ENCODE data around the gene ATP9A. TPM values are rescaled to one million over a fixed set of nuclear protein-coding genes. Genes with fewer than 3 reads are reported as not detected.
"Not testable (repeated sequence)": the region's sequence is repeated elsewhere in the genome, so short reads cannot be mapped to it uniquely, and the experiment has no call there.

Gene ATP9A
- total RNA-seq, 1 donor from 2014 or later = 37.6 TPM

- Histone ChIP-seq H3K36me3 (ENCODE audit: control insufficient read depth, insufficient read depth, low read length) (no peaks in the 10 kb centered on the region), H3K4me3 (ENCODE audit: low read depth, low read length) (no peak overlapping the region), H3K27me3 (ENCODE audit: control insufficient read depth, insufficient read depth, low read length) (no peaks in the 10 kb centered on the region)
- peak; percentile 12 for DNase-seq (ENCODE audit: low read depth)
- no peak for TF ChIP-seq CTCF (IDR thresholded peaks at IDR 0.05; ENCODE audit: insufficient read depth, low read length, poor library complexity, severe bottlenecking)
Measured at GRCh38 chr20:51660672-51661608, 107.2 kb downstream of the ATP9A start.

- Histone ChIP-seq H3K4me3 (ENCODE audit: low read depth, low read length) (no peak overlapping the region), H3K27me3 (ENCODE audit: control insufficient read depth, insufficient read depth, low read length) (no peaks in the 10 kb centered on the region), H3K36me3 (ENCODE audit: control insufficient read depth, insufficient read depth, low read length) (no peaks in the 10 kb centered on the region)
- TF ChIP-seq CTCF (IDR thresholded peaks at IDR 0.05; ENCODE audit: insufficient read depth, low read length, poor library complexity, severe bottlenecking) = no peak
- DNase-seq (ENCODE audit: low read depth) = no peak
Measured at GRCh38 chr20:51659491-51660050, 108.6 kb downstream of the ATP9A start.

- no peak for TF ChIP-seq CTCF (IDR thresholded peaks at IDR 0.05; ENCODE audit: insufficient read depth, low read length, poor library complexity, severe bottlenecking)
- DNase-seq (ENCODE audit: low read depth) = no peak
- H3K27me3 ChIP-seq (ENCODE audit: control insufficient read depth, insufficient read depth, low read length) = no peaks in the 10 kb centered on the region
Measured at GRCh38 chr20:51656726-51657260, 111.4 kb downstream of the ATP9A start.

GRCh38 chr20:51656089-51656488 is 112.1 kb downstream of the ATP9A start:
- H3K27me3 ChIP-seq (ENCODE audit: control insufficient read depth, insufficient read depth, low read length); DNase-seq (ENCODE audit: low read depth); H3K36me3 ChIP-seq (ENCODE audit: control insufficient read depth, insufficient read depth, low read length); H3K4me3 ChIP-seq (ENCODE audit: low read depth, low read length): not testable (repeated sequence)

More at GRCh38 chr20:51656726-51657260, 111.4 kb downstream of the ATP9A start:
- H3K4me3 ChIP-seq (ENCODE audit: low read depth, low read length) = no peak overlapping the region
- H3K36me3 ChIP-seq (ENCODE audit: control insufficient read depth, insufficient read depth, low read length) = no peaks in the 10 kb centered on the region

- no peak for DNase-seq (ENCODE audit: low read depth)
- no peaks in the 10 kb centered on the region for H3K27me3 ChIP-seq (ENCODE audit: control insufficient read depth, insufficient read depth, low read length)
- TF ChIP-seq CTCF (IDR thresholded peaks at IDR 0.05; ENCODE audit: insufficient read depth, low read length, poor library complexity, severe bottlenecking) = no peak
- H3K36me3 ChIP-seq (ENCODE audit: control insufficient read depth, insufficient read depth, low read length) = no peaks in the 10 kb centered on the region
- no peak overlapping the region for H3K4me3 ChIP-seq (ENCODE audit: low read depth, low read length)
Measured at GRCh38 chr20:51654495-51654894, 113.7 kb downstream of the ATP9A start.

GRCh38 chr20:51654060-51654459 is 114.1 kb downstream of the ATP9A start:
- Histone ChIP-seq H3K27me3 (ENCODE audit: control insufficient read depth, insufficient read depth, low read length) (no peaks in the 10 kb centered on the region), H3K4me3 (ENCODE audit: low read depth, low read length) (no peak overlapping the region)
- no peak for TF ChIP-seq CTCF (IDR thresholded peaks at IDR 0.05; ENCODE audit: insufficient read depth, low read length, poor library complexity, severe bottlenecking)

More at GRCh38 chr20:51654060-51654459, 114.1 kb downstream of the ATP9A start:
- no peak for DNase-seq (ENCODE audit: low read depth)
- no peaks in the 10 kb centered on the region for H3K36me3 ChIP-seq (ENCODE audit: control insufficient read depth, insufficient read depth, low read length)
